Activated naive CD8-positive, alpha-beta T cell treated with anti-CD3 and anti-CD28 coated beads, Interleukin-2, amount 50 U/mL, for 24 hours (primary cell): Measurements from ENCODE around the gene STXBP2.

ENCODE experiments used
- ATAC-seq: fragments of 150-1000 bp; cut with Tn5 transposase; one replicate; pipeline ENCODE4 v1.10.0; 2021
- DNase-seq: peaks from one replicate; pipeline ENCODE4 v3.0.0; 2021
- H3K27ac Mint-ChIP-seq: one replicate; pipeline ENCODE4 v1.8.0; 2021; ENCODE audit warnings: mild to moderate bottlenecking, mixed read lengths
- H3K27me3 Mint-ChIP-seq: one replicate; pipeline ENCODE4 v1.8.0; 2021; ENCODE audit warnings: mixed read lengths
- H3K36me3 Mint-ChIP-seq: one replicate; pipeline ENCODE4 v1.8.0; 2021; ENCODE audit warnings: low read depth, mixed read lengths
- H3K4me1 Mint-ChIP-seq: one replicate; pipeline ENCODE4 v1.8.0; 2021; ENCODE audit warnings: mixed read lengths
- H3K4me3 Mint-ChIP-seq: one replicate; pipeline ENCODE4 v1.8.0; 2021; ENCODE audit warnings: mild to moderate bottlenecking, moderate library complexity, mixed read lengths
- H3K9me3 Mint-ChIP-seq: one replicate; pipeline ENCODE4 v1.8.0; 2021; ENCODE audit warnings: mixed read lengths

The STXBP2 gene

DNA sequence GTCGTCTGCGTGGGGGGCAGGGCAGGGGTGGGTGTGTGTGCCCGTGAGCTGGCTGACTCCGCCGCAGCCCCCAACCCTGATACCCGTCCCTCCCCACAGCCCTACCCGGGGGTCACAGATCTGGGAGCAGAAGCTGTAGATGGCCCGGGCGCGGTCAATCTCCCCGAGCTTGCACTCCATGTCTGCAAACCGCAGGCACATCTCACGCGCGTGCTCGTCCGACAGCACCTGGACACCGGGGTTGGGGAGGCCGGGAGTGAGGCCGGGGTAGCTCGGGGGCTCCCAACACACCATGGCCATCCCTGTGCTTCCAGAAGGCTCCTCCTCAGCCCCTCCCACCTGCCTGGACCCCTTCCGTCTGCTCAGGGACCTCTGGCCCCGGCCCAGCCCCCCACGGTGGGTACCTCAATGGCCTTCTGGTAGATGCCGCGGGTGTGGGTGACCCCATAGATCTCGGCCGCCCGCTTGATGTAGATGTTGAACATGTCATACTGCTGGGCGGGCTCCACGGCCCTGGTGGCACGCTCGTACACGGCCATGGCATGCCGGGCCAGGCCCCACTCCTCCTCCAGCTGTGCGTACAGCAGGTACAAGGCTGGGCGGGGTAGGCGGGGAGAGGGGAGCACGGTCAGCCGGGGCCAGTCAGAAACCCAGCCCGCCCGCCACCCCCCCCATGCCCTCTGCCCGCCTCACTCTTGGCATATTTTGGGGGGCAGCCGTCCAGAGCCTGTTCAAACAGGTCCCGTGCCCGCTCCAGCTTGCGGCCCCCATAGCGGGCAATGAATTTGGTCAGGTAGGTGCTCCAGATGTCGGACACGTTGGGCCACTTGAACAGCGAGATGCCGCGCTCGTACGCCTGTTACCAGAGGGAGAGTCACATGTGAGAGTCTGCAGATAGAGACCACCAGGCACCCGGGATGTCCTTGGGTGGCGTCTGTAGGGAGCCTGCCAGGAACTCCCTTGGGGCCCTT lies 16.2 kb upstream of the STXBP2 start:
- Mint-ChIP-seq H3K27me3 (no peaks in the 10 kb centered on the region), H3K4me3 (no peak overlapping the region), H3K27ac (no peak overlapping the region), H3K36me3 (peaks cover 22% of the 10 kb centered on the region), H3K4me1 (no peaks in the 10 kb centered on the region), H3K9me3 (no peaks in the 10 kb centered on the region)
- ATAC-seq (no peak), DNase-seq (no peak)

DNA sequence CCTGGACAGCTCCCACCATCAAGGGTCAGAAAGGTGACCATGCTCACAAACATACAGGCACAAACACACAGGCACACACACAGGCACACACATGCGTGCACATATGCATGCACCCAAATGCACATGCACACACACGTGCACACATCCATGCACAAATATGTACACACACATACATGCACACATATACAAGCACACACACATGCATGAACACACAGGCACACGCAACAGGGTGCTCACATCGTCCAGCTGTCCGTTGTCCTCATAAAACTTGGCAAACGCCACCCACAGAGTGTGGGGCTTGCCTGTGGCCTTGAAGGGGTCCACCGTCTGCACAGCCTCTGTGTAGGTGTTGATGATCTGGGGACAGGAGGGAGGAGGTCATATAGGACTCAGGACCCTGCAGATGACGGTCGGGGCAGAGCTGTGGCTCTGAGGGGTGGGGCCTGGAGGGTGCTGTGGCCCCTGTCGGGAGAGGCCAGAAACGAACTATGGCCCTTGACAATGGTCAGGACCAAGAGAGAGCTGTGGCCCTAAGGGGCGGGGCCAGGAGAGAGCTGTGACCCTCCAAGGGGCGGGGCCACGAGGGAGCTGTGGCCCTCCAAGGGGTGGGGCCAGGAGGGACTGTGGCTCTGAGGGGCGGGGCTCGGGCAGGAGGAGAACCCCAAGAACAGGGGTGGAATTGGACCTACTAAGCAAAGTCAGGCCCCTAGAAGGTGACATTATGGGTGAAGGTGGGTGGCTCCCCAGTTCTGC lies 13.8 kb upstream of the STXBP2 start:
- Mint-ChIP-seq H3K4me3 (no peak overlapping the region), H3K36me3 (peaks cover 25% of the 10 kb centered on the region), H3K27ac (no peak overlapping the region), H3K27me3 (no peaks in the 10 kb centered on the region), H3K4me1 (peaks cover 7% of the 10 kb centered on the region), H3K9me3 (no peaks in the 10 kb centered on the region)
- ATAC-seq (no peak), DNase-seq (peak; percentile 24)

DNA sequence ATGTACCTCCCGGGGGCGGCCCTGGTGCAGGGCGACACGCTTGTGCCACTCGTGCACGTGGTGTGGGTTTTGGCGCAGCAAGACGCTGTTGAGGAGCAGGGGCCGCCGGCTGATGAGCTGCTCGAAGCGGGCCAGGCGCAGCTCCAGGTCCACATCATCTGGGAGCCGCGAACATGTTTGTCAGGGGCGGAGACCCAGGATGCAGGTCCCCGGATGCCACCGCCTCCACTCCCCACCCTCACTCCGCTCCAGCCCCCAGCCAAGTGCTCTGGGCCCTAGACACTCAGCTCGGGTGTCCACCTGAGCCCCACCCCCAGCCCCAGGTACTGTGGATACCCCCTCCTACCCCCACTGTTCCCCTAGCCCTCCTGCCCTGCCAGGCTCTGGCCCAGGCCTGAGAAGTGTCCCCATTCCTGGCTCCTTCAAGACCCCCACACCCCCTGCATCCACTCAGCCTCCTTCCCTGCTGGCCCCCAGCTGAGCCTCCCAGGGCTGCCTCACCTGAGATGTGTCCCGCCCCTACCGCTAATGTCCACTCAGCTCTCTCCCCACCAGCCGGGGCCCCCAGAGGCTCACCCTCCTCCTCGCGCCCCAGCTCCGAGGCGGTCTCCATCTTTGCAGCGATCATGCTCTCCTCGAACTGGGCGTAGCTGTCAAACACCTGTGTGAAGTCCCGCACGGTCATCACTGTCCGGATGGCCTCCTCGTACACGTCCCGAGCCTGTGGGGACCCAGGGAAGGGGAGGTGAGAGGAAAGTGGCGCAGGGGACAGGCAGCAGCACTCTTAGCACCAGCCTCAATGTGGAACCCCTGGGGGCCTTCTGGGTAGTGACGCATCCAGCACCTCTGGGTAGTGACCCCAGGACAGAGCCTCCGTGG lies 12.9 kb upstream of the STXBP2 start:
- H3K27me3 Mint-ChIP-seq, result no peaks in the 10 kb centered on the region
- ATAC-seq (no peak), DNase-seq (no peak)
- no peak overlapping the region for H3K27ac Mint-ChIP-seq
- H3K9me3 Mint-ChIP-seq, result no peaks in the 10 kb centered on the region
- peaks cover 16% of the 10 kb centered on the region for H3K4me1 Mint-ChIP-seq
- H3K4me3 Mint-ChIP-seq, result no peak overlapping the region
- H3K36me3 Mint-ChIP-seq, result peaks cover 19% of the 10 kb centered on the region

DNA sequence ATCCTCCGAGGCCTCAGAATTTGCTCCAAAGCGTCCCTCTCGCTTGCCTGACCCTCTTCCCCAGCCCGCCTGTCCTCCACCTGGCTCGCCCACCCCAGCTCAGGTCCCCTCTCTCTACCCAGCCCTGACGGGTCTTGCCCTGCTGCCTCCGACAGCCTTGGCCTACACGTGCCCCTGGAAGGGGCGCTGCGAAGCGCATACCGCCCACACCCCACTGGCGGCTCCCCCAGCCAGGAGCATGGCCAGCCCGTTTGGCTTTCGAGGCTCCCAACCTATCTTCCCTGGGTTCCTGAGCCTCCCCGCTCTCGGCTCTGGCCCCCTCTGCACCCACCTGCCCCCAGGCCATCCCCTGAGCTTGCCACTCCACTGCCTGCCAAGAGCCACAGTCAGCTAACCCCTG lies 12.1 kb upstream of the STXBP2 start:
- no peaks in the 10 kb centered on the region for H3K9me3 Mint-ChIP-seq
- ATAC-seq (no peak), DNase-seq (no peak)
- no peaks in the 10 kb centered on the region for H3K27me3 Mint-ChIP-seq
- peaks cover 21% of the 10 kb centered on the region for H3K36me3 Mint-ChIP-seq
- H3K4me3 Mint-ChIP-seq, result no peak overlapping the region
- no peak overlapping the region for H3K27ac Mint-ChIP-seq
- peaks cover 24% of the 10 kb centered on the region for H3K4me1 Mint-ChIP-seq

DNA sequence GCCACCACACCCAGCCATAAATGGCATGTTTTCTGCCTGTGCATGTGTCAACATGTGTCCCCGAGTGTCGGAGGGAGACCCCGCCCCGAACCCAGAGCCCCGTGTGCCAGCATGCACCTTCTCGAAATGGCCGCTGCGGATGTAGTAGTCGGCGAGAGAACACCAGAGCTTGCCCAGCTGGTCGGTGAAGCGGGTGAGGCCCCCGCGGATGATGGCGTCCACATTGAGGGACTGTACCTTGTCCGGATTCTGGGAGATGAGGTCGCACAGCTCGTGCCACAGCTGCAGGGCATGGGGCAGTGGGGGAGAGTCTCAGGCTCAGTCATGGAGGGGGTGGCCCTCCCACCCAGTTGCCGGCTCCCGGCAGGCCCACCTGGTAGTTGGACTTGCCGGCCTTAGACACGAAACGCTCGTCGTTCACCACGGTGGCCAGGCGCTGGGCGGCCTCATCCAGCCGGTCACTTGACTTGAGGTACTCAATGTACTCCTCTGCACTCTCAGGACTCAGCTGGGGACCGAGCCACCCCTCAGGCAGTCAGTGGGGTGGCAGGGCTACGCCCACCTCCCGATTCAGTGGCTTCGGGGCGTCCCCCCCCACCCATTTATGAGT lies 11.0 kb upstream of the STXBP2 start:
- Mint-ChIP-seq H3K4me3 (no peak overlapping the region), H3K36me3 (peaks cover 20% of the 10 kb centered on the region), H3K27ac (no peak overlapping the region), H3K9me3 (no peaks in the 10 kb centered on the region), H3K27me3 (no peaks in the 10 kb centered on the region), H3K4me1 (peaks cover 34% of the 10 kb centered on the region)
- DNase-seq, result no peak
- no peak for ATAC-seq

DNA sequence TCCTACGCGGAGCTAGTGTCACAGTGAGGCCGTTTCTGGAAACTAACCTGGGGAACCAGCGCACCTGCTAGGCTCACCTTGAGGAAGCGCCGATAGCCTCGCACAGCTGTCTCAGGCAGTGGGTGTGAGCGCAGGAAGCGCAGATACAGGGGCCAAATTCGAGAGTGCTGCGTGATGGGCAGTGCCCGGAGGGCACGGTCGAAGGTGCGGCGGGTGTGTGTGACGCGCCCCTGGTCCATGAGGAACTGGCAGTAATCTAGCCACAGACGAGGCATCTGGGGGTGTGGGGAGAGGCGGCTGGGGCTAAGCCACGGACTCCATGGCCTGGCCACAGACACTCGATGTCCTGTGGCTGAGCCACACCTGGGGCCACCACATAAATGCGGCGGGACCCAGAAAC lies 9.7 kb upstream of the STXBP2 start:
- peaks cover 36% of the 10 kb centered on the region for H3K4me1 Mint-ChIP-seq
- H3K4me3 Mint-ChIP-seq, result peak overlapping the region; percentile 26
- peaks cover 14% of the 10 kb centered on the region for H3K36me3 Mint-ChIP-seq
- no peak for DNase-seq
- H3K9me3 Mint-ChIP-seq, result no peaks in the 10 kb centered on the region
- H3K27ac Mint-ChIP-seq, result no peak overlapping the region
- H3K27me3 Mint-ChIP-seq, result no peaks in the 10 kb centered on the region
- ATAC-seq, result no peak

DNA sequence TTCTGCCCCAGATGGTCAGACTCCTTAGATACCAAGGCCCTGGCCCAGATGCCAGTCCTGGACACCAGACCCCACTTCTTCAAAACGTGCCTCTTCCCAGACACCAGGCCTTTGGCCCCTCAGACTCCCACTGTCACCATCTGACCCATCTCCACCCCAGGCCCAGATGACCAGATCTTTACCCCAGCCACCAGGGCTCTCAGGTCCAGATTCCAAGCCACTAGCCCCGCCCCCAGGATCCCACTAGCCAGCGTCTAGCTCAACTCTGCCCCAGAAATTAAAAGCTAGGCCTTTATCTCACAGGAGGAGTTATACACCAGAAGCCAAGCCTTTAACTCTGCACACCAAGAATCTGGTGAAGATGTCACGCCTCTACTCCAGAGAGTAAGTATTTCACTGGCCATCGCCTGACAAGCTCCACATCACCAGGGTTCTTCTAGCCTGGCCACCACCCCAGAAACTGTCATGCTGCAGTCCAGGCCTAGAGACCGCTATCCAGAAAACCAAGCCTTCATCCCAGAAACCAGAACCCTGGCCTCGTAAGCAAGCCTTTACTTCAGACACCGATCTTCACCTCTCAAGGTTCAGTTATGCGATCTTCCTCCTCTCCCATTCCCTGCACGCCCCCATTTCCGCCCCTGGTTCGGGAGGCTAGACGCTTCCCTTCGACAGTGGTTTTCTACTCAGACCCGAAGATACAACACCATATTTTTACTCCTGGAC lies 8.2 kb upstream of the STXBP2 start:
- DNase-seq (no peak), ATAC-seq (no peak)
- H3K4me1 Mint-ChIP-seq, result peaks cover 36% of the 10 kb centered on the region

DNA sequence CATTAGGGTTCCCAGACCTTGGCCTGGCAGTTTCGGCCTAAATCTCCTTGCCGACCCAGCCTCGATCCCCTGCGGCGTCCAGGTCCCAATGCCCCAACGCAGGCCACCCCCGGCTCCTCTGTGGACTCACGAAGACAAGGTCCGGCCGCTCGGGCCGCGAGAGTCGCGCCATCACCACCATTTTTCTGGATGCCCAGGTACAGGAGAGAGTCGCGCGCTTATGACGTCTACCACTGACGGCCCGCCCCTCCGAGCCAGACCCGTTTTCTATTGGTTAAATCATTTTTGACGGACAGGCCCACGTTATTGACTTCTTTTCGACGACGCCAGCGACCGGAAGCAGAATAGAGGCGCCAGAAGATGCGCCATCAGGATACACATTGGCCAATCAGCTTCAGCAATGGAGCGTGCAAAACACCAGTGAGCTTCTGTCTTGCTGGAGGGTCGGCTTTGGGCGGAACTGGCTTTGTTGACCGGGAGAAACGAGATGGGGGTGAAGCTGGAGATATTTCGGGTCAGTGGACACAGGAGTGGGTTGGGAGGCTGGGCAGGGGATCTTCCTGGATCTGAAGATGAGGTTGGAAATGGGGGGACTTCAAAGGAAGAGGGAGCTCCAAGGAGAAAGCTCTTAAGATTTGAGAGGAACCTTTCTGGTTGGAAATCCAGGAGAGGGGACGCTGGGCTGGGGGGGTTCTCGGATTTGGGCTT lies 7.4 kb upstream of the STXBP2 start, which contains the start of the genes PET100 and XAB2:
PET100 (plus strand) TSS at position 447 of the 708 bp plus-strand sequence; CDS start at position 488, 41 bp downstream.
XAB2 (minus strand) TSS at position 199 of the 708 bp plus-strand sequence; CDS start at position 181, 18 bp downstream.
- H3K4me3 Mint-ChIP-seq, result peak within 1 kb of the TSS; percentile 100
- H3K27ac Mint-ChIP-seq, result peak within 1 kb of the TSS; percentile 100
- peaks cover 36% of the 10 kb centered on the region for H3K4me1 Mint-ChIP-seq
- peaks cover 13% of the 10 kb centered on the region for H3K36me3 Mint-ChIP-seq
- peak; percentile 97 for ATAC-seq
- H3K27me3 Mint-ChIP-seq, result no peaks in the 10 kb centered on the region
- DNase-seq, result peak; percentile 91
- no peaks in the 10 kb centered on the region for H3K9me3 Mint-ChIP-seq

More for the DNA sequence above, 8.2 kb upstream of the STXBP2 start:
- H3K9me3 Mint-ChIP-seq, result no peaks in the 10 kb centered on the region
- H3K36me3 Mint-ChIP-seq, result peaks cover 13% of the 10 kb centered on the region
- no peaks in the 10 kb centered on the region for H3K27me3 Mint-ChIP-seq
- H3K4me3 Mint-ChIP-seq, result peak overlapping the region; percentile 100
- H3K27ac Mint-ChIP-seq, result peak overlapping the region; percentile 100

DNA sequence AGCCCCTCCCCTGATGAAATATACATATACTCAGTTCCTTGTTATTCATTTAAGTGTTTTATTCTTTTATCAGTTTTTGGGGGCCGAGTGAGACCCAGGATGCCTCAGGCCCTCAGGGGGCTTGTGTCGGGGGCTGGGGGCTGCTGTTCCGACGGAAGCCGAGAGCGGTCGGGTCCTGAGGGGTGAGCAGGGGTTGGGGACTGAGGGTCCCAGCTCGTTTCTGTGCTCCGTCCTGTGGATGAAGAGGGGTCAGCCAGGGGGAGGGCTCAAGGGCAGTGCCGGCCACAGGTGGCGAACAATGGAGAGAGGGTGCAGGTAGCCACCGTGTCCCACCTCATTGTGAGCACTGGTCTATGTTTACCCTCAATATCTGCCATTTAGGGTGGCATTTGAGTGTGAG lies 5.3 kb upstream of the STXBP2 start:
- no peak overlapping the region for H3K4me3 Mint-ChIP-seq

DNA sequence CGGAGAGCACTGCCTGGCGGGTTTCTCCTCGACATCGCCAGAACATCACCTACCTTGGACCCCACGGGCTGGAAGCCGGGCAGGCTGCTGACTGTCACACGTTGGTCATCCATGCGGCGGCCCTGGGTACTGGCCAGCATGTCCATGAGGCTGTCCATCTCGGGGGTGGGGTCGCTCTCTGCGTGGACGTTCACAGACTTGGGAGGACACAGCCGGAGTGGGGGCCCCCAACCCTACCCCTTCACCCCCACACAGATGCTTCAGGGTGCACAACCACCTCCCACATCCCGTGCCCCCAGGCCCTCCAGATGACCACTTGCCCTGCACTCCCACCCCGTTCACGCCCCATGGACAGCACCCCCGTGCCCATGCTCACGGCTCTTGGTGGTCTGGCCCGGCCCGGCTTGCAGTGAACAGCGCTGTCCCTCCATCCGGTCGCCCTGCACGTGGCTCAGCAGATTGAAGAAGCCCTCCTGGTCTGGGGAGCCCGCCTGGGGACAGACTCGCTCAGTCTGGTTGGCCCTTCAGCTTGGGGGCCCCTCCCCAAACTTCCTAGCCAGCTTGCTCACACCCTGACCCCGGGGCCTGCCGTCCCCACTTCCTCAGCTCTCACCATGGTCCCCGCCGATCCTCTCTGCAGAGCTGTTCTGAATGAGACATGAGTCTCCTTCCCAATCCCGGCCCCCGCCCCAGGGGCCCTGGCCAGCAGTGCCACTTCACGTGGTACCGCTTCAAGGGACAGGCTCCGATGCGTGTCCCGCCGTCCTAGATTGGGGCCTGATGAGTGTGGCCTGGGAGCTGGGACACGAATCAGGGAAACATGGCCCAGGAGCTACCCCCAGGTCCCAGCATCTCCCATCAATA lies 4.3 kb upstream of the STXBP2 start:
- Mint-ChIP-seq H3K9me3 (no peaks in the 10 kb centered on the region), H3K4me1 (peaks cover 43% of the 10 kb centered on the region), H3K27me3 (no peaks in the 10 kb centered on the region), H3K27ac (no peak overlapping the region), H3K36me3 (peaks cover 7% of the 10 kb centered on the region), H3K4me3 (no peak overlapping the region)
- ATAC-seq, result no peak
- no peak for DNase-seq

More for the DNA sequence above, 5.3 kb upstream of the STXBP2 start:
- Mint-ChIP-seq H3K9me3 (no peaks in the 10 kb centered on the region), H3K27ac (no peak overlapping the region), H3K27me3 (no peaks in the 10 kb centered on the region), H3K36me3 (peaks cover 10% of the 10 kb centered on the region), H3K4me1 (peaks cover 43% of the 10 kb centered on the region)
- DNase-seq (no peak), ATAC-seq (no peak)

DNA sequence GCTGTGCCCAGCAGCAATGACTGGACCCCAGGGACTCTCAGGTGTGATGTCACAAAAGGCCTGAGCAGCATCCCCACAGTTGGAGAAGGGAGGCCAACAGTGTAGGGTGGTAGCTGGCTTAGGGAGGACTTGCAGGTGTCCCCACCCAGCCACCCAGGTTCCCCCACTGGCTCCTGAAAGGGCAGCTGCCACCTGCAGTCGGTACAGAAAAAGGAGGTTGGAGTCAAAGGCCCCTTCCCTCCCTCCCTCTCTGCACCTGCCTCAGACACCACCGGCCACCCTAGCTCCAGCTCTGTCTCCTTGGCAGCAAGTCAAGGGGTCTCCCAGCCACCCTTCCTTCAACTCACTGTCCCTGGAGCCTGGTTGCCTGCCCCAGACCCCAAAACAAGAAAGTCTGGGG lies 3.2 kb upstream of the STXBP2 start, which contains the start of gene PCP2:
PCP2 (minus strand) TSS at position 22 of the 400 bp plus-strand sequence. CDS start 262 bp downstream, outside the sequence.
- Mint-ChIP-seq H3K9me3 (no peaks in the 10 kb centered on the region), H3K27ac (no peak within 1 kb of the TSS), H3K27me3 (no peaks in the 10 kb centered on the region), H3K4me3 (no peak within 1 kb of the TSS), H3K4me1 (peaks cover 40% of the 10 kb centered on the region), H3K36me3 (peaks cover 7% of the 10 kb centered on the region)
- no peak for ATAC-seq
- no peak for DNase-seq

DNA sequence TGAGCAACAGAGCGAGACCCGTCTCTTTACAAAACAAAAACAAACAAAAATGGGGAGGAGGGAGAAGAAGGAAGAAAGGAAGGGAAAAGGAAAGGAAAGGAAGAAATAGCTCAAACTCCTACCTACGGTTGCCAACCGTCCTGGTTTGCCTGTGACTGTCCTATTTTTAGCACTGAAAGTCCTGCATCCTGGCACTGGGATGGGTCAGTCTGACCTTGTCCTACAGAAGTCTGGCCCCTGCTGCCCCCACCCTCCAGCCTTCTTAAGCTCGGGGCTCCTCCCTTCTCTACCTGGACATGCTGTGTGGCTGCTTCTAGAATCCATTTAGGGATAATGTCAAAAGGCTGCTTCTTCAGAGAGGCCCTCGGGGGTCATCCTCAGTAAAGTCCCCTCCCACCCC lies 1.2 kb upstream of the STXBP2 start:
- ATAC-seq (no peak), DNase-seq (no peak)
- peak overlapping the region; percentile 81 for H3K4me3 Mint-ChIP-seq
- no peaks in the 10 kb centered on the region for H3K27me3 Mint-ChIP-seq
- H3K9me3 Mint-ChIP-seq, result no peaks in the 10 kb centered on the region
- H3K36me3 Mint-ChIP-seq, result peaks cover 9% of the 10 kb centered on the region
- no peak overlapping the region for H3K27ac Mint-ChIP-seq
- H3K4me1 Mint-ChIP-seq, result peaks cover 32% of the 10 kb centered on the region
